Stimulated activated CD4-positive, alpha-beta T cell treated with anti-CD3 and anti-CD28 coated beads, Interleukin-1b, Interleukin-23, amount 100 ng/mL, for 4 hours (primary cell): ENCODE measurements around the gene DEGS2.

Experiments
- DNase-seq, 2 donors: peaks; one replicate each; pipeline ENCODE4 v3.0.0-alpha.2; 2020; ENCODE audit warnings: low read depth in 2 of 2

DEGS2 gene

GRCh38 chr14:100114109-100114765 lies 45.2 kb downstream of the DEGS2 start:
- DNase-seq = no peak

GRCh38 chr14:100111931-100112704 lies 47.3 kb downstream of the DEGS2 start:
- no peak for DNase-seq

DNA sequence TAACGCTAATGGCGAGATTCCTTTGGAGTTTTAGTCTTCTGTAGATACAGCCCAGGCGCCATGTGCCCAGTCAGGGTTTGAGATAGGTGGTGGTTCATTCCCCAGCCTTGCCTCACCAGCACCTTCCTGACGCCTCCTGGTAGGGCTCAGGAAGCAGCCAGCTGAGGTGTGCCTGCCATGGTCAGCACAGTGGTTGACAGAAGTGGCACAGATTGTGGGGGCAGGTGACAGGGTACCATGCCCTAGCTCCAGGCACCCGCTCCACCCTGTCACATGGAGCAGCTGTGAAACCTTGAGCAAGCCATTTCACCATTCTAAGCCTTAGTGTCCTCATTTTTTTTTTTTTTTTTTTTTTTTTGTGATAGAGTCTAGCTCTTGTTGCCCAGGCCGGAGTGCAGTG lies 48.6 kb downstream of the DEGS2 start:
- no peak for DNase-seq

DNA sequence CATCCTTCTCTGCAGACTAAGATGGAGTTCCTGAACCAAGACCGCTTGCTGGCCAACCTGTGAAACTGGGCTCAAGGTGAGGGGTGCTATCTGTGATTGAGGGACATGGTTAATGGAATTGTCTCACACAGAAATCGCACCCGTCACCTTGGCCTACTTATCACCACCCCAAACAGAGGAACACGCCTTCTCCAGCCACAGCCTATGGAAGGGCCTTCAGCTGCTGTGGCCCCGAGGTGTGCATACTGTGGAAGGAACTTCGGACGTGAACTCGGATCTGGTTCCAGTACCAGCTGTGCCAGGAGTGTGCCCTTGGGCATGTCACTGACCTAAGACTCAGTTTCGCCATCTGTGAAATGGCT lies 49.9 kb downstream of the DEGS2 start:
- no peak for DNase-seq

DNA sequence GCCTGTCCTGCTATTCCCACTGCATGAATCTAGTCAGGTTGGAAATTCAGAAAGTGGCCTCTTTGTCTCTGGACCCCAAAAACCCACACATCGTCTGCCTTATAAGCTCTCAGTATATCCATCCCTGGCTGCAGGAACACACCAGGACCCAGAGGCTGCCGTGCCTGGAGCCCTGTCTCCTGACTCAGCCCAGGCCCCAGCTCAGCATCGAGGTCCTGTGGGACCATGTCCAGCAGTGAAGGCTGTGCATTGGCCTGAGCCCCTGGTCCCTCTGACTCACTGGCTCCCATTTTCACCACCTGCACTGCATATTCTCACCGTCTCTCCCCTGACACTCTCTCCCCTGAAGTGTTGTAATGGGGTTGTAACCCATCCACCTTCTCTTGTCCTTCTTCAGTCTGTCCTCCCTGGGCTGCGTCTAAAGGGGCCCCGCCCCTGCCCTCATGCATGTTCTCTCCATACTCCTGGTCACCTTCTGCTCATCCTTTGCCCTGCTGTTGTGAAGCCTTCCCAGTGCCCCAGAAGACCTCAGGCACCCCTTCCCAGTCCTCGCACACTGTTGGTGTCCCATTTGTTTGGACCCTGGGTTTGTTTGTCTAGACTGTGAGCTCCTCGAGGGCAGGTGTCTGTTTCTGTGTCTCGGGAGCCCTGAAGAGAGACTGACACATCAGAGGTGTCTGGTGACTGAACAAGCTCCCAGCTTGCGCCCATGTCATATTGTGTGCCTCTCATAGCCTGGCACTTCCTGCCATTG lies 50.4 kb downstream of the DEGS2 start:
- DNase-seq = no peak

- DNase-seq = peak; percentile 87 to 90
These were observed 51.2 kb downstream of the DEGS2 start for GRCh38 chr14:100108042-100108825.

- DNase-seq = no peak
These were observed 52.2 kb downstream of the DEGS2 start for GRCh38 chr14:100107236-100107635.

- DNase-seq = no peak
These were observed 53.0 kb downstream of the DEGS2 start for GRCh38 chr14:100106250-100107112.

DNA sequence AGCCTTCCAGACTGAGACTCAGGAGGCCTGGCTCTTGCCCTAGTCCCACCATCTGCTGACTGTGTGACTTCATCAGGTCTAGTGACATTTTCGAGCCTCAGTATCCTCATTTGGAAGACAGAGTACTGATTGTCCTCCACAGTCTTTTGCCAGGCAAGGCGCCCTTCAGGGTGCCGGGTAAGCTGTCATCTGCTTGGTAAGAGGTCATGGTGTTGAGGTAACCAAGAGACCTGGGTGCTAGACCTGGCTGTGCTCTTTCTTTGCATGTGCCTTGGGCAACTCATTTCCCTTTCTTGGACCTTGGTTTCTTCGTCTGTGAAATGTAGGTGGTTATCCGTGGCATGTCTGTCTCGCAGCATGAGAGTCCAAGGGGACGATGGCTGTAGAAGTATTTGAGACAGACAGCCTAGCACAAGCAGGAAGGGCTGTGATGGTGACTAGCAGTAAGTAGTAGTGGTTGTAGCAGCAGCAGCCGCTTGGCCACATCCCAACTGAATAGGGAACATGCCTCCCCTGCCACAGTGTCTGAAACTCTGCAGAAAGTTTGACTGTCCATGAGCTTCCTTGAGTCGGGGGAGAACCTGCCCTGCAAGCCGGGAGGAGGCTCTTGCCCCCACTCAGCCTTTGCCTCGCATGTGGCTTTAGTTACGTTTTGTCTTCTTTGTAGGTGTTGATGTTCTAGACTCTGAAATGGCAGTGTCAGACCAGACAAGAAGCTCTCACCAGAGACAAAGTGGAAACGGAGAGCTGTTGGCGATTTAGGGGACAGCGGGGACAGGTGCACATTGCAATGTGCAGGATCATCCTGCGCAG lies 53.9 kb downstream of the DEGS2 start:
- no peak for DNase-seq

DNA sequence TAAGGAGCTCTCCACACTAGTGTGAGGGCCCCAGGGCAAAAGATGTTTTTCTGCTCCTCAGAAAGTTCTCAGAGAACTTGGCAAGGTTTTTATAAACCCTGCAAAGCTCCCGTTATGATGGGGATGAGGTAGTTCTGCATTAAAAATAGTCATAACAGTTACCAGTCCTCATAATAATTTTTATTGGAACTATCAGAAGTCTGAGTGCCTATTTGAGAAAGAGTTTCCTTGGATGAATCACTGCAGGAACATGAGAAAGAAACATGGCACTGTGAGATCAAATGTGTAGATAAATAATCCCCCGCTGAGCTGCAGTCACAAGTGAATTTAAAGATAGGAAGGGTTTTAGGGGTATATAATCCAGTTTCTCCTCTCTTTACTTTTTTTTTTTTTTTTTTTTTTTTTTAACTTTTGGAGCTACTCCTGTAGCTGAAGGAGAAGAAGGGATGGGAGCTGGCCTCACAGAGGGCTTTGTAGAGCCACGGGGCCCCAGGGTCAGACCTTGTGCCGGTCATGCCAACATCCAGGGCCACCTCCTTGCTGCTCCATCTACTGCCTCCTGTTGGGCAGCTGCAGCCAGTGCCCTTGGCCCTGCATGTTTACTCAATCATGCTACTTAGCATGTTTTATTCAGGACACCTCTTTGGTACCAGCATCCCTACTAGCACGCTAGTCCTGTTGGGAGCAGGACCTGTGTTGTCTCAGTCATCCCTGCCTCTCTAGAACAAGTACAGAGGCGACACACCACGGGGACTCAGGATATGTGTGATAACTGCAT lies 54.7 kb downstream of the DEGS2 start:
- no peak for DNase-seq

DNA sequence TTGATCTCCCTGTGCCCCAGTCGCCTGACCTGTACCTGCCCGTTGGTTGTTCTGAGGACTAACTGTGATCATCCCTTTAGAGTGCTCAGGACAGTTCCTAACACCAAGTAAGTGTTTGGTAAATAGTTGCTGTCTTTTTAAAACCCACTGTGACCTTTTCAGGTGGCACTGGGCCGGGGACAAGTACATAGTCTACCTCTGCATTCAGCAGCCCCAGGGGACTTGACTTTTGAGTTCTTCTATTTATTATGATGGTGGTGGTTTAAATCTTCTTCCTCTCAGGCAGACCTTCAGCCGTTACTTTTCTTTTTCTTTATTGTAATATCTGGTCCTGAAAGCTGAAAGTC lies 55.5 kb downstream of the DEGS2 start:
- no peak for DNase-seq

DNA sequence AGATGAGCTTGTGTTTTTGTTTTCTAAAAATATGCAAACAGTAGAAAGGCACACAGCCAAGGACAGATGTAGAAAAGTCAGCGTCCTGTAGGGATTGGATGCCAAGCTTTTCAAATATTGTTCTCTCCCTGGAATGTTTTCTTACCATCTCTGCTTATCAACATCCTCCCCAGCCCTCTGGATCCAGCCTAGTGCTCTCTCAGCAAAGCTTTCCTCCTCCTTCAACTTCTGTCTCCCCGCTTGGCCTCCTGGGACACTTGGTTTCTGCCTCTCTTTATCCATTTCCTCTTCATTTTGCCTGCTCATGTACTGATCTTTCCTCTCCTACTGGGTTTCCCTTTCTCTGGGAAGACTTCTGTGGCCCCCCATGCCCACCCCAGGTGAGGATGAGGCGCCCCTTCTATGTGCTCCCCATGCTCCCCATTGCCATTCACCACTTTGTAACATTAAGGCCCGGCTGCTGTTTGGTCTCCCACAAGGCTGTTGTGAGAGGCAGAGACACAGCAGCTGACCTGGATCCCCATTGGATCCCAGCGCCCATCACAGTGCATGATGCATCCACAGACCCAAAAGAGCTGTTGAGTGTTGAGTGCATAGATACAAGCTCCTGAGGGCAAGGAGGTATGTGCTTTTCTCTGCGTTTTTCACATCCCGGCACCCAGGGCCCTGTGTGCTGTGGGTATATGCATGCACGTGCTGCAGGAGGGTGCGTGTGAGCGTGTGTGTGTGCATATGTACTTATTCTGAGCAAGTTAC lies 56.0 kb downstream of the DEGS2 start:
- no peak for DNase-seq

DNA sequence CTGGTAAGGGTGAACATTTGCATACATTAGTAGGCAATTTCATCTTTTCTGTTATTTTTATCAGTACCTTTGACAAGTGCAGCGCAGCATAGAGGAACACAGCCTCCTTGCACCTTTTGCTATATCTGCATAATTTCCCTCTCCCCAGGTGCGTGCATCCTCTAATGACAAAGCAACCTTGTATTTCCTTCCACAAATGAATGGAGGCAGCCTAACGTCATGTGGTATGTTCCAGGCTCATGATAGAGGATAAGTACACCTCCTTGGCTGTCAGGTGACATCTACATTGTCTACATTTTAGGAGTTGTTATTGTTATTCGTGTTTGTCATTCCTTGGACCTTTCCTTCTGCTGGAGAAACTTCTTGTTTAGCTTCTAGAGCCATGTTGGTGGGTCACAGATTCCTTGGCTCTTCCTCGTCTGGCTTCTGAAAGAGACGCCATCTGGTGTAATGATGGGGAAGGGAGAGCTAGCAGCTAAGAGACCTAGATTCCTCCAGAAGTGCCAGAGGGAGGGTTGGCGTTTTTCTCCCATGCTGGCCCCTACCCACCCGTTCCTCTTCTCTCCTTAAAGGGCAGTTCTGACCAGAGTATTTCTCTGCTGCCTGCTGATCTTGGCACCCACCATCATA lies 57.2 kb downstream of the DEGS2 start:
- no peak for DNase-seq

GRCh38 chr14:100100032-100100703 lies 59.3 kb downstream of the DEGS2 start:
- no peak for DNase-seq

- DNase-seq = no peak
These were observed 61.3 kb downstream of the DEGS2 start for GRCh38 chr14:100098171-100098570.

- no peak for DNase-seq
These were observed 62.8 kb downstream of the DEGS2 start for GRCh38 chr14:100096656-100097055.
